ENCODE results near the gene NEURL1.

NEURL1 gene

DNA sequence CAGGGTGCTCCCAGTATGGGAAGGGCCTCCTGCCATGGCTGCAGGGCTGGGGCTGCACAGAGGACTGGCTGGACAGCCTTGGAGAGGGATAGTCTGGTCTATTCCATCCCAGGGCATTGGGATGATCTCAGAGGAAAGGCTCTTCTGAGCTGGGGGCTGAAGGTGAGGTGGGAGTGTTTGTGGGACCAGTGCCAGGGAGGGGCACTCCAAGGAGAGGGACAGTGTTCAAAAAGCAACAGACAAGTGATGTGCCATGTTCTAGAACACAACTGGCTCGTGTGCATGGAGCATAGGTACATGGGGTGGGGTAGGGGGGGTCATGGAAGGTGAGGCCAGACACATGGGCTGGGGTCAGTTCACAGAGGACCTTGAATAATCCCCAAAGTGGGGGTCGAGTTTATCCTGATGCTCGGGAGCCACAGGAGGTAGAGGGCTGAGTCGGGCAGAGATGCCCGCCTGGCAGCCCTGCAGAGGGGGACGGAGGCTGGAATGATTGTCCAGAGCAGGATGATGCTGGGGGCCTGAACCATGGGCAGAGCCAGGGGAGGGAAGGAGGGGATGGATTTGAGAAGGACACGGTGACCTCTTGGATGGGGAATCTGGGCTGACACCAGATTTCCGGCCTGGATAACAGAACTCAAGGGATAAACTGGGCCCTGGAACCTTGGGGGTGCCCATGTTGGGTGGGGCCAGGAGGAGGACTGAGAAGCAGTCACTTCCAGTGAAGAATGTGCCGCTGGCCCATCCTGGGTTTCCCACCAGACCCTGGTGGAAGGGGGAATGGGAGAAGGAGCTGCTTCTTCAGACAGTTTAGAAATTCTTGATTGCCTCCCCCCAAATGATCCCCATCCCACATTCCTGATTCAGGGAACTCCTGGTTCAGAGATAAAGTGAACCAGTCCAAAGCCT lies 50.4 kb downstream of the NEURL1 start:
- in situ Hi-C loops (cut with MboI; ENCODE audit: low sequenced_read_pairs), result no loop called here

DNA sequence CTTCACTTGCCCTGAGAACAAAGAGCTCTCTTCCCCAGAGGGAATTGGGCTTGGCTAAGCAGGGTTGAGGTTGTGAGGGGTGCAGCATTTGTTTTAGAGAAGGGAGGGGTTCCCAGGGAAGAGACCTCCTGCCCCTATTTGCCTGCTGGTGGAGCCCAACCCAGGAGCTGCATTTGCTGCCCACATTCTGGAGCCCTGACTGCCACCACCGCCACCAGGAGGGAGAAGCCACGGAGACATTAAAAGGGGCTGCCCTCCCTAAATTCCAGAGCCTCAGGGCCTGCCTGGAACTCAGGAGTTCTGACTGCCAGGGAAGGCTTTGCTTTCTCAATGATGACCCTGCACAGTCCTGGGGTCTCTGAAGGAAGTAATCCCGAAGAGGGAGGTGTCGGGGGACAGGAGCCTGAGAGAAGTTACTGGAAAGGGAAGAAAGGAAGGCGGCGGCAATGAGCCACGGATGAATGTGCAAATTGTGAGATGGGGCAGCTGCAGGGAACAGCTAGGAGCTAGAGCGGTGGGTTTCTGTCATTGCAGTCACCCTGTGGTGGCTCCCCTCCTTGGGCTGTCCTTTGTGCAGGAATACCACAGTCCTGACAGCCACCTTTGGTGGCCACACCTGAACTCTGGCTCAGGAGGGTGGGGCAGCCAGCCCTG lies 51.3 kb downstream of the NEURL1 start:
- in situ Hi-C loops (cut with MboI; ENCODE audit: low sequenced_read_pairs), result no loop called here

DNA sequence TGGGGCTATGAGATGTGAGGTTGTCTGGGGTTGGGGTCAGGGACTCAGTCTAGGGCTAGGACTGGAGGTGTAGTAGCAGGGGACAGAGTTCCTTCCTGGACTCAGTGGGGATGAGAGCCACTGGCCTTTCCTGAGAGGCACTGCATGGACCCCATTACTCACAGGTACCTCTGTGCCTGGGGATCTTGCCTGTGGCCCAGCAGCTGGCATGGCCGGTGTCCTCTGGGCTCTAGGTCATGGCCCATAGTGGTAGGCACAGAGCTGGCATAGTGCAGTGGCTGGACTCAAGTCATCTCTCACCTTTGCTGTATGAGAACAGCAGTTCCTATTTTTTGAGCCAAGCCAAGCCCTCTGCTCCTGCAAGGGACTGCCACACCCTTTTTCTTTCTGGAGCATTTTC lies 51.9 kb downstream of the NEURL1 start:
- in situ Hi-C loops (cut with MboI; ENCODE audit: low sequenced_read_pairs), result no loop called here

DNA sequence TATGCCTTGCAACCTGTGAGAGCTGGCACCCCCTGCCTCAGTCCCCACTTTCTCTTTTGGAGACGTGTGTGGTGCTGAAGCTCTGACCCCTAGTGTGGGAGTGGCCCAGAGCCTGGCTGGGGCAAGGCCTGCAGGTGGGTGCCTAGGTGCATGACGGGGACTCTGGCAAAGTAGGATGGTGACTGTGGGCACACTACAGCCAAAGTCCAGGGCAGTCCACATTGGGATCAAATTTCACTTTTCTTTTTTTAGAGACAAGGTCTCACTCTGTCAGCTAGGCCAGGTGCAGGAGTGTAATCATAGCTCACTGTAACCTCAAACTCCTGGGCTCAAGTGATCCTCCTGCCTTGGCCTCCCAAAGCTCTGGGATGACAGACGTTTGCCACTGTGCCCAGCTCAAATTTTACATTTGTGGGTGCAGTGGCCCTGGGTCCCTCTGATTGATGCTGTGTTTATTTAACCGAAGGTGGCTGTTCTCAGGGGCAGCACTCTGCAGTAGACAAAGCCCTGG lies 52.3 kb downstream of the NEURL1 start:
- in situ Hi-C loops (cut with MboI; ENCODE audit: low sequenced_read_pairs), result no loop called here

DNA sequence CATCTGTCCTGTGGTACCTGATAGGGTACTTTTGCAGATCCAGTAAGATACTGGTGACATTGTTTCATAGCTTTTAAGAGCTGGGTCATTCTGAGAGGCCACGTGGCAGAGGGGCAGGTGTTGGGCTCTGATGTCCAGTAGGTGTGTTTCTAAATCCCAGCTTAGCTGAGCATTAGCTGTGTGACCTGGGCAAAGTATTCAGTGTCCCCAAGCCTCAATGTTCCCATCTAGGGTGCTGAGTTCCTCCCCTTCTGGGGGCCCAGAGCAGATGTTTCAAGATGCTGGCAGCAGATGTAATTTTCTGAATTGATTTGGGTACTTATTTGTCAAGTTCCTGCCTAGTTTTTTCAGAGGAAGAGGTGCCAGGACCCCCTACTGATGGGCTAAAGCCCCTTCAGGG lies 52.9 kb downstream of the NEURL1 start:
- in situ Hi-C loops (cut with MboI; ENCODE audit: low sequenced_read_pairs), result no loop called here

DNA sequence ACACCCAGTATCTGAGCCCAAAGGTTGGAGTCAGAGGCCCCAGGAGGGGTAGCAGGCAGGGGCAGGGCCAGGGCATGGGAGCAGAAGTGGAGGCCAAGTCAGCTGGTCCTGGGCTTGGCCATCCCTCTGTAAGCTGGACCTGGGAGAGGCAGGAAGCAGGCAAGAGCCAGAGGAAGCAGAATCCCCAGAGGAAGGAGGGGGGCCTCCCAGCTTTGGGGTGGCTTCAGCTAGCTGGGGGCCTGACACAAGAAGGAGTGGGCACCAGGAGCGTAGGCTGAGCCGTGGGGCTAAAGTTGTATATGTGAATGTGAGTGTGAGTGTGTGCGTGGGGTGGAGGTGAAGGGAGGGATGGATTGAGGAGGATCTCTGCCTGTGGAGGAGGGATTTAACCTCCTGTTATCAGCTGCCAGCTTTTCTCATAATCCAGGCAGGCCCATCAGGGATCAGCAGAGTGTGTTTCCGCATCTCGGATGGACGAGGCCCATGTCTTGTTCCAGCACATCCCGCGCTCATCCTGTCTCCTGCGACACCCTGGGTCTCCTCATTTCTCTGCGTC lies 54.0 kb downstream of the NEURL1 start:
- in situ Hi-C loops (cut with MboI; ENCODE audit: low sequenced_read_pairs), result no loop called here

DNA sequence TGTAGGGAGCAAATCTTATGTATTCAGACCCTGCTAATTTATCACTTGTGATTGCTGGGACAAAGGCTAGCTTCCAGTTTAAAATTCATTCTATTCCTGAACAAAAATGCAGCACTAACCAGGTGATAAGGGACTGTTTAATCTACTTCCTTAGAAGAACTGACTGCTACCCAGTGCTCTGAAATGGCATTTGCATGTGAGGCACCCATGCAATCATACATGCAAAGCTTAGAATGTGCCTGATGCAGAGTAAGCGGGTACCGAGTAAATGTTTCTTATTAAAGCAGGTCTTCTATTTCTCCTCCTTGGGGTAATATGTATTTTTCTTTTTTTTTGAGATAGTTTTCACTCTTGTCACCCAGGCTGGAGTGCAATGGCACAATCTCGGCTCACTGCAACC lies 54.5 kb downstream of the NEURL1 start:
- in situ Hi-C loops (cut with MboI; ENCODE audit: low sequenced_read_pairs), result no loop called here

DNA sequence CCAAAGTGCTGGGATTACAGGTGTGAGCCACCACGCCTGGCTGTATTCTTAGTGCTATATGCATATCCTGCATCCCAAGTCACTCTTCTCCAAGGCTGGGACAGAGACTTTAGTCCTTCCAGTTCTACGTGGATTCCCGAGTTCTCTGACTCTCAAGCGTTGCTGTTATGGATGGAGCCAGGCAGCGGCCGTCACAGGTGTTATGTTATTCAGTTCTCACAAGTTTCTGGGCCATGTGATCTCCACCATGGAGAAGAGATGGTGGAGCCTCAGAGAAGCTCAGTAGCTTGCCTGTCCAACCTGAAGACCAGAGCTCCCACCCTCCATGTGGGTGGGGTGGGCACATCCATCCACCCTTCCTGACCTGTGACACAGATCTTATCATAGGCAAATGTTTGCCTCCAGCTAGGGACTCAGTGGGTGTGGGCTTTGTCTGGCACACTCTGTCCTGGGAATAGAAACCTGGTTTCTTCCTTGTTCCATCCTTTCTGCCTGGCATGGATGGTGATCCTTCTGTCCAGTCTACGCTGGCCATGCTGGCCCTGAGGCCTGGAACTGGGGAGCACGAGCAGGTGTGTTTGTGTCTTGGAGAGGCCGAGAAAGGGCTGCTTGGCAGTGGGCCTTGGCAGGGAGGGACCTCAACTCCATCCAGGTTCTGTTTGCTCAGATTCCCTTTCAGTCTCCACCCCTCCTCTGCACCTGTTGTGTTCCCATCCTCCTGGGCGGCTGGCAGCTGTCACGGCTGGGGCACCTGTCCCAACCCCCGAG lies 55.3 kb downstream of the NEURL1 start:
- in situ Hi-C loops (cut with MboI; ENCODE audit: low sequenced_read_pairs), result no loop called here

DNA sequence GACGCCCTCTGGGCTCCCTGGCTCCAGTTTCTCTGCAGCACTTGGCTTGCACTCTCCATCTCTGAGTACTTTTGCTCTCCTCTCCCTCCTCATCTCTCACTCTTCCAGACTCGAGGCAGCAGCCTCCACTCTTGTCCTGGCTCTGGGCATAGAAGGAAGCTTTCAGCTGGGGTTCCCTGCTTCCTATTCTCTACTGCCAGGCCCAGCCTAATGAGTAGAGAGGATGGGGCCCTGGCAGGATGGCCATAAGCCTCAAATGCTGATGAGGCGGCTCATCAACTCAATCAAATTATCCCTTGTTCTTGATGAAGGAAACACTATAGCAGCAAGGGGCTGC lies 55.8 kb downstream of the NEURL1 start:
- in situ Hi-C loops (cut with MboI; ENCODE audit: low sequenced_read_pairs), result no loop called here

DNA sequence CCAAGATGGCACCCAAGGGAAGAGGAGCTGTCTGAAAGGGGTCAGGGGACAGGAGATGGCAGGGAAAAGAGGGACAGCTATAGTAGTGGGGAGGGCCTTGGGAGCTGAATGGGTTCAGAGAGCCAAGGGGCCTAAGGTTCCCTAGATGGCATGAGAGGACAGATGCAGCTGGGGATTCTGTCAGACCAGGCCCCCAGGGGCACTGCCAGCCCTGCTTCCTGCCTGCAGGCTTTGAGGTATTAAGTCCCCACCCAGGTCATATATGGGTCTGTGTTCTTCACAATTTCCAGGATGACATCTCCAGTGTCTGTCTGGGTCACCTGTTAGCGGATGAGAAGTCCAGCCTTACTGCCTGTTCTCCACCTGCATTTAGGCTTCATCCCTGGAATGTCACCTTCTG lies 56.7 kb downstream of the NEURL1 start:
- in situ Hi-C loops (cut with MboI; ENCODE audit: low sequenced_read_pairs), result no loop called here

DNA sequence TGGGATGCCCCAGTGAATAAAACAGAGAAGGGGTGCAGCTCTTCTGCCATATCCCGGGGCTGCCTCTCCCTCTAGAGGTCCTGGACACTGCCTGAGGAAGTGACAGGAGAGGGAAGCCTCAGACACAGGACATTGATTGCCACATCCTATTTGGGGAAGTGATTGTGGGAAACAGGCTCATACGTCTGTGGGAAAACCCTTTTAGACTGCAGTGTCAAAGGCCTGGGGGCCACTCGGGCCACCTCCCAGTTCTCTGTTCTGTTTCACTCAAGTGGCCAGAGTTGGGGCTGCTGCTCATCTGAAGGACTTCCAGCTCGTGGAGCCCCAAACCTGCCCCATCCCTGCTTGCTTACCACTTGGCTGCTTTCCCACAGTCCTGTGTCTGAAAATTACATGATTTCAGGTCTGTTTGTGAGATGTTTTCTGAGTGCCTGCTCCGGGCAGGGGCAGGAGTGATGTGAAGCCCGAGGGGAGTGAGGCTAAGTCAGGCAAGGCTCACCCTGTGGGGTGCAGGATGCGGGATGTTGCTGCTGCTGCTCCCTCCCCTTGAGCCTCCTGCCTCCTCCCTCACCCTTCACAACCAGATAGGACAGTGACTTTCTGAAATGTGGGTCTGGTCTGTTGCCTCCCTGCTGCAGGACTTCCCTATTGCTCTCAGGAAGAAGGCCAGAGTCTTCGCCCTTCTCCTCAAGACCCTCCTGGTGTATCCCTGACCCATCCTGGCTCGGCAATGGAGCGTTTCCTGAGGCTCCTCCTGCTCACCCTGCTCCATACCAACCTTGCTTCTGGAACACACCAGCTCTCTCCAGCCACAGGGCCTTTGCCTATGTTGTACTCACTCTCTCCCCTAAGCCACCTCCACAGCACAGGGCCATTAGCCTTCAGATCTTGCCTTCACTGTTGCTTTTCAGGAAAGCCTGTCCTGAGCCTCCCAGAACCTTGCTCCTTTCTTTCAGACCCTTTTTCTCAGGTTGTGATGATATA lies 58.4 kb downstream of the NEURL1 start:
- in situ Hi-C loops (cut with MboI; ENCODE audit: low sequenced_read_pairs), result no loop called here

DNA sequence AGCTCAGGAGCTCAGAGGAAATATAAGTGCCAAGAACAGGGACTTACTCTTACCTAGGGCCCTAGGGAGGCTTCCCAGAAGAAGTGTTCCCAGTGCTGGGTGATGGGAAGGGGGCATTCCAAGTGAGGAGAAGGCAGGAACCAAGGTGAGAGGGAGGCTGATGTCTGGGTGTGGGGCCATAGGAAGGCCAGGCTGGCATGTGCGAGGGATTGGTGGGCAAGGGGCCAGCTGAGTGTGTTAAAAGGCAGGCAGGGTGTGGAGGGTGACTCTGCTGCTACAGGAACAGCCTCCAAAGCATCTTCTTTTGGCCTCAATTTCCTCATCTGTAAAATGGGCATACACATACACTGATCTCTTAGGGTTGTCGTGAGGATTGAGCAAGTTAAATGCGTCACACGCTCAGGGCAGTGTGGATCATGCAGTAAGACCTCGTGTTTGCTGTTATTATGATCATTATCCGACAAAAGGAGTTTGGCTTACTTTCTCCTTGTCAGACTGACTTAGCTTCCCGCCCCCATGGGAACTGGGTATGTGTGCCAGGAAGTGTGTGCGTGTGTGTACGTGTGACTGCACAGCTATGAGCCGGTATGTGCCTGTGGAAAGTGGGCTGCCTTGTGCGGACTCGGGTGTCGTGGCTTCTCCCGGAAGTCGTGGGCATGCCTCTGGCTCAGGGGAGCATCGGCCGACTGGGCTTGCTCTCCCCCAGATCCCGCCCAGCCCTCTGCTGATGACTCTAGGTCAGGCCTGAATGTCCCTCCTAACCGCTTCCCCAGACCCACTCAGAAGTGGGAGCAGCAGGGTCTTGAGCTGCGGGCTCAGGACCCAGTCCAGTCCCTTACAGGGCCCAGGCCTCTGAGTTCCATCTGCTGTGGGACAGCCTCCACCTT lies 59.6 kb downstream of the NEURL1 start:
- in situ Hi-C loops (cut with MboI; ENCODE audit: low sequenced_read_pairs), result no loop called here

DNA sequence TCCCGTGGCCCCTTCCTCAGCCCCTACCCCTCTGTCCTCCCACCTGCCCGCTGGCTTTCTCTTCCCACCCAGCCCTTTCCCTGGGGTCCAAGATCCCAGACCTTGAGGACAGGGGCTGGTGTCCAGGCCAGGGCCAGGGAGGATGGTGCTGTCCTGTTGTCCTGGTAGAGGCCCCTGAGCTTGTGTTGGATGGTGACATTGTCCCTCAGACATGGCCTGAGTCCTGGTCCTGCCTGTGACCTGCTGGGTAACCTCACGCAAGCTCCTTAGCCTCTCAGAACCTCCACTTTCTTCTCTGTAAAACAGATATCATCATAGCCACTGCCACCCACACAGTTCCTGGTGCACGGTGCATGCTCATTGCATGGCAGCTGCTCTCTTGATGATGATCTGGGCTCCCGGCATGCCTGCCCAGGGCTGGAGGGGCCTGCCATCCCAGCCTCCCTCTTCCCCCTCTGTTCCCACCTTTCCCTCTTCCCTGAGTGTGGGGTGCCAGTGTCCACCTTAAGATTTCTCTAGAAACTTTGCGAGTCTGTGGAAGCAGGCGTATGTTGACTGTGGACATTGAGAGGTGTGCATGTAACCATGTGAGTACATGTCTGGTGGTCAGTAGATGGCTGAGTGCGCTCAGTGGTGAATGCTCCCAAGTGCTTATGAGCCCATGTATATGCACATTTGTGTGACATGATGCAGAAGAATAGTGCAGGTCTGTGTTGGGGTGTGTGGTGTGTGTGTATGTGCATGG lies 60.4 kb downstream of the NEURL1 start:
- in situ Hi-C loops (cut with MboI; ENCODE audit: low sequenced_read_pairs), result no loop called here

DNA sequence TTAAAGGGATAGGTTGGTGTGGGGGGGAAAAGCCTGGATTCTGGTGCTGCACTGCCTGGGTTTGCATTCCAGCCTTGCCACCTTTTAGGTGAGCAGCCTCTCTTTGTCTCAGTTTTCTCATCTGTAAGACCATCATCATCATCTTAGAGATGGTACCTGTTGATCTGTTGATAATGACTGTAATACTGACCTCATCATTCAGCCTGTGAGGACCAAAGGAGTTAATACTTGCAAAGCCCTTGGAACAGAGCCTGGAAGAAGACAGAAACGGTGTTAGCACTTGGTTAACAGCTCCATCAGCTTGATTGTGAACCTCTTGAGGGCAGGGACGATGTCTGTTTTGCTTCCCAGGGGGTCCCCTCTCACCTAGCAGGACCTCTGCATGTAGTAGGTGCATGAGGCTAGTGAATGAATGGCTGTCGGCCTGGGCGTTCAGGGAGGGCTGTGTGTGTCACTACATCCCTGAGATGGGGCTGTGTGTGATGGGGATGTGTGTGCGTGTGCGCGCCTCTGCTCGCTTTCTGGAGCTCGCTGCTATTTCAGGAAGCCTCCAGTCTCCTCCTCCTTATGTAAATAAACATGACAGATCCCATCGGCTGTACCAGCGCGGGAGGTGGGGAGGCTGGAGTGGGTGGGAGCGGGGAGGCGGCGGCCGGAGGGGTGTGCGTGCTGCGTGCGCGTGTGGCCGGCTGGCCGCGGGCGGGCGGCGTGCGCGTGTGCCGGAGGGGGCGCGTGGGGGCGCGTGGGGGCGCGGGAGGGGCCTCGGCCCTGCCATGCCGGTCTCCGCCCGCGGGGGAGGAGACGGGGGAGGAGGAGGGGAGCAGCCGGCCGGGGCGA lies 61.2 kb downstream of the NEURL1 start:
- in situ Hi-C loops (cut with MboI; ENCODE audit: low sequenced_read_pairs), result no loop called here

DNA sequence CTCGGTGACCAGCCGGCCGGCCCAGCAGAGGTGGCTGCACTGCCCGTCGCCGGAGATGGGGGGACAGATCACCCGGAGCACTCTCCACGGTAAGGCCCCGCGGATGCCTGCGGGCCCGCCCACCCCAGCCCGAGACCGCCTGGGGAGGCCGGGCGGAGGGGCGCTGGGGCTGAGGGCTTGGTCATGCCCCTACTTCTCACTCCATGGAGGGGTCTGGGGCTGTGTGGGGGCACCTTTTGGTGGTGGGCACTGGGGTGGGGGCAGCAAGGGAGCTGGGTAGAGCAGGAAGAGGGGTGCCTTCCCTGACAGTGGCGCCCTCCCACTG lies 61.8 kb downstream of the NEURL1 start:
- in situ Hi-C loops (cut with MboI; ENCODE audit: low sequenced_read_pairs), result no loop called here

DNA sequence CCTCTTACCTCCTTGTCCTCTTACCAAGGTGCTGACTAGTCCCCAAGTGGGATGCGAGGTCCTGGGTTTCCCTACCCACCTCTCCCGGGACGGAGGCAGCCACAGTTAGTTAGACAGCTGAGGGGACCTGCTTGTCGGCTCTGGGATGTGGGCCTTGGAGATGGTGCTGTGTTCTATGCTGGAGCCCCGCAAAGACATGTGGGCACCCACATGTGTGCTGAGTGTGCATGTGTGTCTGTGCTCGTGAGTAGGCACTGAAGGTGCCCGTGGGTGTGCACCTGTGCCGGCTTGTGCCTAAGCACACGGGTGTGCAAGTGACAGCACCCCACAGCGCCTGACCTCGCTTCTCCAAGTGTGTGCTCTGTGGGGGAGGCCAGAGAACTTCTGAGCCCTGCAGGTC lies 62.2 kb downstream of the NEURL1 start:
- in situ Hi-C loops (cut with MboI; ENCODE audit: low sequenced_read_pairs), result no loop called here

DNA sequence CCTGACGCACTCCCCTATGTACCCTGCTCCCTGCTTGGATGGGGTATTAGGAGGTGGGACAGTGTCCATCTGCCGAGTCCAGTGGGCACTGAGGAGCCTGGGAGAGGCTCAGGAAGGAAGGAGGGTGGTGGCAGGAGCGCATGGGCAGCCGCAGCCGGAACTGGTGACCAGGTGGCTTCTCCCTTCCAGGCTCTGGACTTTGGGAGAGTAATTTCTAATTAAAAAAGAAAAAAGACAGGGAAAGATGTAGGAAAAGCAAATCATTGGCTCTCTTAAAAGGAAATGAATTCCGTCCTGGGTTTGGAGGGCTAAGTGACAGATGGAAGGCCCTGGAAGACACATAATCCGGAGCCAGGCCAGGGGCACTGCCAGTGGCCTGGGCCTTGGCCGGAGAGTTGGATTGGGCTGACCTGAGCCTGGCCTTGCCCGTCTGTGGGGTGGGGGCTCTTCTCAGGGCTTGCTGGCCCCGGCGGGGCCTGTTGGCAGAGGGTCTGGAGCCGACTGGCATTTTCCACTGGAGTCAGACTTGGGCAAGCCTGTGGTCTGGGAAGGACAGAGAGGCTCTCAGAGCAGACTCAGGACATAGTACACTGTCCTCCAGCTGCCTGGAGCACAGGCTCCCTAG lies 63.0 kb downstream of the NEURL1 start:
- in situ Hi-C loops (cut with MboI; ENCODE audit: low sequenced_read_pairs), result no loop called here

Data from HL-60/S4 treated with retinoic acid at 250 ng/mL for 4 days and 3 days (cell line).